GM23248 (cell line): ENCODE data around the gene MCL1. TPM values are rescaled to one million over a fixed set of nuclear protein-coding genes. Genes with fewer than 3 reads are reported as not detected.
A peak's percentile ranks its signal among the peaks of the same experiment; 100 is the strongest.

Experiments
- DNase-seq: peaks from one replicate; pipeline ENCODE4 v3.0.0-alpha.2; 2015
- H2AFZ ChIP-seq: fragments of 200-600 bp; sonication (generic); 2 replicates; pipeline ENCODE4 v1.6.1; 2016; ENCODE audit warnings: antibody characterized with exemption
- H3F3A ChIP-seq: fragments of 200-600 bp; sonication (generic); 2 replicates; pipeline ENCODE4 v1.6.1; 2016; ENCODE audit warnings: mild to moderate bottlenecking, antibody characterized with exemption, mixed run types; ENCODE audit not compliant: insufficient read depth
- H3K27ac ChIP-seq: fragments of 200-600 bp; sonication (generic); 2 replicates; pipeline ENCODE4 v1.5.1; 2016; ENCODE audit warnings: mild to moderate bottlenecking
- H3K27me3 ChIP-seq: fragments of 200-600 bp; sonication (generic); replicated peaks from 2 replicates; pipeline ENCODE4 v1.6.1; 2016; ENCODE audit warnings: mild to moderate bottlenecking; ENCODE audit not compliant: insufficient read depth
- H3K36me3 ChIP-seq: fragments of 200-600 bp; sonication (generic); 2 replicates; pipeline ENCODE4 v1.6.1; 2016; ENCODE audit warnings: low read depth, mild to moderate bottlenecking
- H3K4me1 ChIP-seq: fragments of 200-600 bp; sonication (generic); 2 replicates; pipeline ENCODE4 v1.6.1; 2016; ENCODE audit warnings: mild to moderate bottlenecking; ENCODE audit not compliant: insufficient read depth
- H3K4me2 ChIP-seq: fragments of 200-600 bp; sonication (generic); one replicate; pipeline ENCODE4 v1.6.1; 2016; ENCODE audit warnings: mild to moderate bottlenecking; ENCODE audit not compliant: unreplicated experiment
- H3K4me3 ChIP-seq: fragments of 200-600 bp; sonication (generic); 2 replicates; pipeline ENCODE4 v1.5.1; 2016; ENCODE audit warnings: mild to moderate bottlenecking
- H3K79me2 ChIP-seq: fragments of 200-600 bp; sonication (generic); 2 replicates; pipeline ENCODE4 v1.6.1; 2016; ENCODE audit warnings: mild to moderate bottlenecking; ENCODE audit not compliant: insufficient read depth
- H3K9ac ChIP-seq: fragments of 200-600 bp; sonication (generic); 2 replicates; pipeline ENCODE4 v1.6.1; 2016; ENCODE audit warnings: mild to moderate bottlenecking
- H3K9me2 ChIP-seq: fragments of 200-600 bp; sonication (generic); 2 replicates; pipeline ENCODE4 v1.6.1; 2016; ENCODE audit warnings: mixed run types, mild to moderate bottlenecking, moderate library complexity; ENCODE audit not compliant: insufficient read depth
- H3K9me3 ChIP-seq: fragments of 200-600 bp; sonication (generic); one replicate; pipeline ENCODE4 v1.6.1; 2017; ENCODE audit warnings: low read depth
- H4K20me1 ChIP-seq: fragments of 200-600 bp; sonication (generic); 2 replicates; pipeline ENCODE4 v1.6.0; 2016; ENCODE audit not compliant: insufficient read depth
- EZH2 ChIP-seq: fragments of 200-600 bp; sonication (generic); IDR thresholded peaks from 2 replicates; pipeline ENCODE4 v1.6.1; 2018; ENCODE audit warnings: antibody characterized with exemption, mild to moderate bottlenecking; ENCODE audit not compliant: insufficient read depth, poor library complexity, severe bottlenecking
- EZH2phosphoT487 ChIP-seq: fragments of 200-600 bp; sonication (generic); IDR thresholded peaks from 2 replicates; pipeline ENCODE4 v1.6.1; 2018; ENCODE audit warnings: antibody characterized with exemption, moderate library complexity, mild to moderate bottlenecking, low read depth; ENCODE audit not compliant: insufficient read depth
- WGBS, 2 experiments: methylation state at CpG; one replicate each; pipeline ENCODE4 v1.1.6; 2015 to 2017; ENCODE audit warnings: low lambda C conversion rate in 2 of 2, low coverage in 1 of 2; ENCODE audit errors: missing lambda C conversion rate in 2 of 2; 5-methylcytosine and 5-hydroxymethylcytosine counted together
- in situ Hi-C: fragments of 300-500 bp; cut with MboI; formaldehyde crosslinking; loops from 2 replicates; pipeline ENCODE4 v1.15.0; 2020
- polyA plus RNA-seq: library from polyadenylated mRNA; unstranded; fragments of >200 nt; fragmentation: Nextera tagmentation; extraction: Ambion mirVana; gene quantifications from 2 replicates; pipeline ENCODE4 v1.2.1, GENCODE V29; 2016
- total RNA-seq: library from RNA; depleted of rRNA; stranded (reverse); fragments of >200 nt; shearing (Covaris generic); gene quantifications from 2 replicates; pipeline ENCODE4 v1.2.3, GENCODE V29; 2014

MCL1 gene
- total and polyA plus RNA-seq, 2 experiments from 2014 or later = 84.7 to 310 TPM

- H3K4me3 ChIP-seq = peak overlapping the region; percentile 98
- peak overlapping the region; percentile 40 for H2AFZ ChIP-seq
- DNase-seq = no peak
- peaks cover 33% of the 10 kb centered on the region for H3K36me3 ChIP-seq
- TF ChIP-seq EZH2 (no peak), EZH2phosphoT487 (no peak)
- peak overlapping the region; percentile 100 for H3K27ac ChIP-seq
- no peaks in the 10 kb centered on the region for H3K9me2 ChIP-seq
- peaks cover 22% of the 10 kb centered on the region for H3K4me1 ChIP-seq
- no peaks in the 10 kb centered on the region for H3K9me3 ChIP-seq
- 70 to 71% methylated on average over 15 of the region's 15 CpGs for WGBS, 2 experiments
- H3K79me2 ChIP-seq = peaks cover 66% of the 10 kb centered on the region
- H3K27me3 ChIP-seq = no peaks in the 10 kb centered on the region
- H3F3A ChIP-seq = peaks cover 51% of the 10 kb centered on the region
- H4K20me1 ChIP-seq = peaks cover 28% of the 10 kb centered on the region; the same call in 1 of the 2 replicates
- in situ Hi-C loops = no loop called here
- H3K4me2 ChIP-seq = peak overlapping the region; percentile 74
- H3K9ac ChIP-seq = peak overlapping the region; percentile 99
Measured at GRCh38 chr1:150579945-150580642, 684 bp upstream of the MCL1 start.

GRCh38 chr1:150578272-150579109 lies 919 bp downstream of the MCL1 start:
- Histone ChIP-seq H3K36me3 (peaks cover 48% of the 10 kb centered on the region), H3F3A (peaks cover 67% of the 10 kb centered on the region), H3K27ac (peak overlapping the region; percentile 100), H3K4me3 (peak overlapping the region; percentile 98), H2AFZ (no peak overlapping the region), H3K9me3 (no peaks in the 10 kb centered on the region), H3K4me1 (peaks cover 38% of the 10 kb centered on the region), H3K27me3 (no peaks in the 10 kb centered on the region), H4K20me1 (peaks cover 32% of the 10 kb centered on the region; the same call in 1 of the 2 replicates), H3K4me2 (peak overlapping the region; percentile 98), H3K79me2 (peaks cover 82% of the 10 kb centered on the region), H3K9ac (peak overlapping the region; percentile 99), H3K9me2 (no peaks in the 10 kb centered on the region)
- in situ Hi-C loops = no loop called here
- WGBS, 2 experiments = 1% methylated on average over 47 to 50 of the region's 50 CpGs
- TF ChIP-seq EZH2phosphoT487 = no peak
- no peak for TF ChIP-seq EZH2
- peak; percentile 96 for DNase-seq

- peak overlapping the region; percentile 100 for H3K27ac ChIP-seq
- no peaks in the 10 kb centered on the region for H3K9me3 ChIP-seq
- peak overlapping the region; percentile 98 for H3K4me3 ChIP-seq
- H3K4me2 ChIP-seq = peak overlapping the region; percentile 98
- H3K4me1 ChIP-seq = peaks cover 46% of the 10 kb centered on the region
- H4K20me1 ChIP-seq = peaks cover 32% of the 10 kb centered on the region; the same call in 1 of the 2 replicates
- H3K79me2 ChIP-seq = peaks cover 88% of the 10 kb centered on the region
- in situ Hi-C loops = no loop called here
- peaks cover 56% of the 10 kb centered on the region for H3K36me3 ChIP-seq
- no peaks in the 10 kb centered on the region for H3K9me2 ChIP-seq
- no peaks in the 10 kb centered on the region for H3K27me3 ChIP-seq
- WGBS, 2 experiments = 0 to 1% methylated on average over 11 of the region's 11 CpGs
- peaks cover 73% of the 10 kb centered on the region for H3F3A ChIP-seq
- H3K9ac ChIP-seq = peak overlapping the region; percentile 99
- H2AFZ ChIP-seq = no peak overlapping the region
- TF ChIP-seq EZH2 (no peak), EZH2phosphoT487 (no peak)
- peak; percentile 69 for DNase-seq
Measured at GRCh38 chr1:150577557-150578271, 1.7 kb downstream of the MCL1 start.
